ENCODE data around the gene PAF1.

DNA sequence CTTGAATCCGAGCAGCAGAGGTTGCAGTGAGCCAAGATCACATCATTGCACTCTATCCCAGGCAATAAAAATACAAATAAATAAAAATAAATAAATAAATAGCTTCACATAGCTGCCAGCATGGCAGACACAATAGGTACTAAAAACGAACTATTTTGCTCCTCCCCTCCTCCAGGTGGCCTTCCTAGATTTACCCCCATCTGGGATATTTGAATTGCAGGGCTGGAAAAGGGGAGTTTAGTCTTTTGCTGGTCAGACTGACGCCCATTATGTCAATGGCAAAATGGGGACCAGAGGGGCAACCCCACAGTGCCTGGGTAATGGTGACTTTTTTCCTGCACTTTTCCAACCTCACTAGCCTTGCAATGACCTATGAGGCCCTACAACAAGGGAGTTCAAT lies 54.4 kb downstream of the PAF1 start:
- TF ChIP-seq POLR2A (IDR thresholded peaks at IDR 0.05), result no peak
- TF ChIP-seq, protein P1, sequence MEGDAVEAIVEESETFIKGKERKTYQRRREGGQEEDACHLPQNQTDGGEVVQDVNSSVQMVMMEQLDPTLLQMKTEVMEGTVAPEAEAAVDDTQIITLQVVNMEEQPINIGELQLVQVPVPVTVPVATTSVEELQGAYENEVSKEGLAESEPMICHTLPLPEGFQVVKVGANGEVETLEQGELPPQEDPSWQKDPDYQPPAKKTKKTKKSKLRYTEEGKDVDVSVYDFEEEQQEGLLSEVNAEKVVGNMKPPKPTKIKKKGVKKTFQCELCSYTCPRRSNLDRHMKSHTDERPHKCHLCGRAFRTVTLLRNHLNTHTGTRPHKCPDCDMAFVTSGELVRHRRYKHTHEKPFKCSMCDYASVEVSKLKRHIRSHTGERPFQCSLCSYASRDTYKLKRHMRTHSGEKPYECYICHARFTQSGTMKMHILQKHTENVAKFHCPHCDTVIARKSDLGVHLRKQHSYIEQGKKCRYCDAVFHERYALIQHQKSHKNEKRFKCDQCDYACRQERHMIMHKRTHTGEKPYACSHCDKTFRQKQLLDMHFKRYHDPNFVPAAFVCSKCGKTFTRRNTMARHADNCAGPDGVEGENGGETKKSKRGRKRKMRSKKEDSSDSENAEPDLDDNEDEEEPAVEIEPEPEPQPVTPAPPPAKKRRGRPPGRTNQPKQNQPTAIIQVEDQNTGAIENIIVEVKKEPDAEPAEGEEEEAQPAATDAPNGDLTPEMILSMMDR (IDR thresholded peaks at IDR 0.05 in 8 of 11, conservative IDR thresholded peaks at IDR 0.05 in 3 of 11), result no peak

Data from spleen (tissue), 7 donors.